Activated B cell treated with CpG ODN at 0.5 μM for 24 hours (primary cell): ENCODE measurements around the gene DIAPH3. TPM values are rescaled to one million over a fixed set of nuclear protein-coding genes. Genes with fewer than 3 reads are reported as not detected.

Source experiments
- ATAC-seq: fragments of 200-7000 bp; cut with Tn5 transposase; one replicate; pipeline ENCODE4 v1.10.0; 2021; ENCODE audit warnings: low read depth, mild to moderate bottlenecking, moderate library complexity
- CTCF ChIA-PET: fragments of 350-600 bp; sonication (Branson Sonifier 250); formaldehyde crosslinking; loops from one replicate; lab custom pipeline; 2021; ENCODE audit warnings: antibody characterized with exemption; lab: Charles Lee
- POLR2A ChIA-PET: fragments of 350-600 bp; sonication (Branson Sonifier 250); formaldehyde crosslinking; loops from one replicate; lab custom pipeline; 2021; ENCODE audit warnings: antibody characterized with exemption; lab: Charles Lee
- DNase-seq: peaks from one replicate; pipeline ENCODE4 v3.0.0; 2022
- H3K27ac Mint-ChIP-seq: one replicate; pipeline ENCODE4 v1.8.0; 2020; ENCODE audit warnings: mixed read lengths
- H3K27me3 Mint-ChIP-seq: one replicate; pipeline ENCODE4 v1.8.0; 2021; ENCODE audit warnings: mixed read lengths
- H3K36me3 Mint-ChIP-seq: one replicate; pipeline ENCODE4 v1.8.0; 2021; ENCODE audit warnings: low read depth, mixed read lengths
- H3K4me1 Mint-ChIP-seq: one replicate; pipeline ENCODE4 v1.8.0; 2021; ENCODE audit warnings: mixed read lengths
- H3K4me3 Mint-ChIP-seq: one replicate; pipeline ENCODE4 v1.8.0; 2020; ENCODE audit warnings: mild to moderate bottlenecking, mixed read lengths
- H3K9me3 Mint-ChIP-seq: one replicate; pipeline ENCODE4 v1.8.0; 2020; ENCODE audit warnings: mixed read lengths
- intact Hi-C: fragments of 100-400 bp; cut with micrococcal nuclease; formaldehyde crosslinking; loops from one replicate; pipeline ENCODE4 v1.15.1; 2024
- total RNA-seq: library from RNA; stranded (reverse); gene quantifications from 2 replicates; pipeline ENCODE4 v1.2.3, GENCODE V29; 2022
- TF ChIP-seq, protein P1 (sequence below): fragments of 200-600 bp; IDR thresholded peaks from one replicate; pipeline ENCODE4 v1.8.0; 2022; ENCODE audit warnings: antibody characterized with exemption, mild to moderate bottlenecking

Gene DIAPH3
- total RNA-seq, 1 donor from 2014 or later, result 0.38 TPM

DNA sequence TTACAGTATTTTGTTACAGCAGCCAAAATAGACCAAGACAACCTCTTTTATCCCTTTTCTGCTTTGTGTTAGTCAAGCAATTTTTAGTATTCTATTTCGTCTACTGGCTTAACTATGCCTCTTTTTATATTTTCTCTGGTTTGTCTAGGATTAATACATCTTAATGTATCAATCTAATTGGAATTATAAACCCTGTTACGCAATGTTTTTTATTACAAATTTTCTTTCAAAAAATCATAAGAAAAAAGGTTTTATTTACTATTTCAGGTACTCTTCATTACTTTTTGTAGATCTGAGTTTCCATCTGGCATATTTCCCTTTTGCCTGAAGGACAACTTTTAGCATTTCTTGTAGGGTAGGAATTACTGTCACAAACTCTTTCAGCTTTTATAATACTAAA lies 275.3 kb downstream of the DIAPH3 start:
- H3K27me3 Mint-ChIP-seq, result no peaks in the 10 kb centered on the region
- no peaks in the 10 kb centered on the region for H3K36me3 Mint-ChIP-seq
- no peak for DNase-seq
- H3K9me3 Mint-ChIP-seq, result no peaks in the 10 kb centered on the region
- CTCF ChIA-PET, result no interaction called here
- no peak overlapping the region for H3K4me3 Mint-ChIP-seq
- intact Hi-C loops, result no loop called here
- no peaks in the 10 kb centered on the region for H3K4me1 Mint-ChIP-seq
- H3K27ac Mint-ChIP-seq, result no peak overlapping the region
- POLR2A ChIA-PET, result no interaction called here
- ATAC-seq, result no peak
- TF ChIP-seq, protein P1, sequence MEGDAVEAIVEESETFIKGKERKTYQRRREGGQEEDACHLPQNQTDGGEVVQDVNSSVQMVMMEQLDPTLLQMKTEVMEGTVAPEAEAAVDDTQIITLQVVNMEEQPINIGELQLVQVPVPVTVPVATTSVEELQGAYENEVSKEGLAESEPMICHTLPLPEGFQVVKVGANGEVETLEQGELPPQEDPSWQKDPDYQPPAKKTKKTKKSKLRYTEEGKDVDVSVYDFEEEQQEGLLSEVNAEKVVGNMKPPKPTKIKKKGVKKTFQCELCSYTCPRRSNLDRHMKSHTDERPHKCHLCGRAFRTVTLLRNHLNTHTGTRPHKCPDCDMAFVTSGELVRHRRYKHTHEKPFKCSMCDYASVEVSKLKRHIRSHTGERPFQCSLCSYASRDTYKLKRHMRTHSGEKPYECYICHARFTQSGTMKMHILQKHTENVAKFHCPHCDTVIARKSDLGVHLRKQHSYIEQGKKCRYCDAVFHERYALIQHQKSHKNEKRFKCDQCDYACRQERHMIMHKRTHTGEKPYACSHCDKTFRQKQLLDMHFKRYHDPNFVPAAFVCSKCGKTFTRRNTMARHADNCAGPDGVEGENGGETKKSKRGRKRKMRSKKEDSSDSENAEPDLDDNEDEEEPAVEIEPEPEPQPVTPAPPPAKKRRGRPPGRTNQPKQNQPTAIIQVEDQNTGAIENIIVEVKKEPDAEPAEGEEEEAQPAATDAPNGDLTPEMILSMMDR, result no peak

DNA sequence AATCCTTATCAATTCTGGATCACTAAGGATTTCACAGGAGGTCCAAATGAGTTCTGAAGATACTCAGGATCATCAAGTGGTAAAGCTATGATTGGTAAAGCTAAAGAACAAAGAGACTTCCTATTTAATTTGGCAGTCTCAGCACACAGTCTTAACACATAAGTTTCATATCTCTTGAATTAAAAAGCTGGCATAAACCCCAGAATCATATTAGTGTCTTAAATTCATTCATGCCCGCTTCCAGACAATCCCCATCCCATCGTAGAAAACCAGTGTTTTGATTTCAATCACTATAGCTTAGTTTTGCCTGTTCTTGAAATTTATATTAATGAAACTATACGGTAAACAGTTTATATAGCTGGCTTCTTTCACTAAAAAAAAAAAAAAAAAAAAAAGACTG lies 278.7 kb downstream of the DIAPH3 start:
- POLR2A ChIA-PET, result no interaction called here
- ATAC-seq, result no peak
- CTCF ChIA-PET, result no interaction called here
- TF ChIP-seq, protein P1, result no peak
- H3K4me1 Mint-ChIP-seq, result no peaks in the 10 kb centered on the region
- no peak overlapping the region for H3K27ac Mint-ChIP-seq
- H3K9me3 Mint-ChIP-seq, result no peaks in the 10 kb centered on the region
- H3K4me3 Mint-ChIP-seq, result no peak overlapping the region
- no peaks in the 10 kb centered on the region for H3K27me3 Mint-ChIP-seq
- no peaks in the 10 kb centered on the region for H3K36me3 Mint-ChIP-seq
- no peak for DNase-seq
- intact Hi-C loops, result no loop called here

DNA sequence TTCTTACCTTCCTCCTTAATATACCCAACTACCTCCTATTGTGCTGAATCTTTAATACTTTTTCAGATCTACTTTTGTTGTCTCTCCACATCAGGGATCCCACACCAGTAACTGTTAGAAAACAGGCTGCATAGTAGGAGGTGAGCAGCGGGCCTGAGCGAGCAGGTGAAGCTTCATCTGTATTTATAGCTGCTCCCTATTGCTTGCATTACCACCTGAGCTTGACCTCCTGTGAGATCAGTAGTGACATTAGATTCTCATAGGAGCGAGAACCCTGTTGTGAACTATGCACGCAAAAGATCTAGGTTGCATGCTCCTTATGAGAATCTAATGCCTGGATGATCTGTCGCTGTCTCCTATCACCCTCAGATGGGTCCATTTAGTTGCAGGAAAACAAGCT lies 279.8 kb downstream of the DIAPH3 start:
- ATAC-seq (no peak), DNase-seq (no peak)
- Mint-ChIP-seq H3K4me3 (no peak overlapping the region), H3K4me1 (no peaks in the 10 kb centered on the region), H3K27ac (no peak overlapping the region), H3K9me3 (no peaks in the 10 kb centered on the region), H3K27me3 (no peaks in the 10 kb centered on the region), H3K36me3 (no peaks in the 10 kb centered on the region)
- intact Hi-C loops, result no loop called here
- POLR2A ChIA-PET, result no interaction called here
- CTCF ChIA-PET, result no interaction called here
- TF ChIP-seq, protein P1, result no peak

DNA sequence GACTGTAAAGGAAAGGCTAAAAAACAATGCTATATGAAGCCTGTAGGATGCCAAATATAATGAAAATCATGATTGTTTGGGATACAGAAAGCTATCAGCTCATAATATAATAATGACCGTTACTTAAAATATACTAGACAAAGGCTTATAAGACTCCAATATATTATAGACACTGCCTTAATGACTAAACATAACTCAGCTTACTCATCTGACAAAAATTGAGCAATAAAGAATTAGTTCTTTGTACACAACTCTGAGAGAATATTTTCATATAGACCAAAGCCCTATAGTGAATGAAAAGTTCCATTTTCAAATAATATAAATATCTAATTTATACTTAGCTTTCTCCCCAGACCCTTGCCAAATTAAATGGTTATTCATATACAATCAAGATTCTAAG lies 283.3 kb downstream of the DIAPH3 start:
- CTCF ChIA-PET, result no interaction called here
- POLR2A ChIA-PET, result no interaction called here
- no peaks in the 10 kb centered on the region for H3K36me3 Mint-ChIP-seq
- DNase-seq (no peak), ATAC-seq (no peak)
- H3K4me1 Mint-ChIP-seq, result no peaks in the 10 kb centered on the region
- H3K27me3 Mint-ChIP-seq, result no peaks in the 10 kb centered on the region
- intact Hi-C loops, result no loop called here
- H3K27ac Mint-ChIP-seq, result no peak overlapping the region
- TF ChIP-seq, protein P1, result no peak
- H3K9me3 Mint-ChIP-seq, result no peaks in the 10 kb centered on the region
- no peak overlapping the region for H3K4me3 Mint-ChIP-seq

DNA sequence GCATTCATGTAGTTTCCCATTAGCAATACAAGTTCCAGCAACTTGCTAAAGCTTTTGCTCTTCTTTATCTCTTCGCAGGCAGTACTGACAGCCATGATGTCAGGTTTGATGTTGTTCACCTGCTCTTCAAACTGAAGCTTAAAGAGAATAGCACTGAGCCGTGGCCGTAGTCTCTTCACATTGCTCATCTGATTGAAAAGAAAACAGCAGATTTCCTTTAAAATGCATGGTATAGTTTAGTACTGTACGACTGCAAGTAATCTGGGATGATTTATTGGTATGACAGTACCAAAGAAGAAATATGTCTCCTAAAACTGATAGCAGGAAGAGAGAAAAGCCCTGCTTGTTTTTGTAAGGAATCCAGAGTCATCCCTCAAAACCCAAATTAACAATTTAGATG lies 284.4 kb downstream of the DIAPH3 start:
- DNase-seq, result no peak
- ChIA-PET POLR2A (no interaction called here), CTCF (no interaction called here)
- Mint-ChIP-seq H3K27ac (no peak overlapping the region), H3K4me3 (no peak overlapping the region), H3K27me3 (no peaks in the 10 kb centered on the region), H3K4me1 (no peaks in the 10 kb centered on the region), H3K9me3 (no peaks in the 10 kb centered on the region), H3K36me3 (no peaks in the 10 kb centered on the region)
- intact Hi-C loops, result no loop called here
- no peak for ATAC-seq
- TF ChIP-seq, protein P1, result no peak
